ENCODE measurements around the gene PRSS33. TPM values are rescaled to one million over a fixed set of nuclear protein-coding genes. Genes with fewer than 3 reads are reported as not detected.

The PRSS33 gene
- total RNA-seq, 4 donors from 2014 or later, result not detected

DNA sequence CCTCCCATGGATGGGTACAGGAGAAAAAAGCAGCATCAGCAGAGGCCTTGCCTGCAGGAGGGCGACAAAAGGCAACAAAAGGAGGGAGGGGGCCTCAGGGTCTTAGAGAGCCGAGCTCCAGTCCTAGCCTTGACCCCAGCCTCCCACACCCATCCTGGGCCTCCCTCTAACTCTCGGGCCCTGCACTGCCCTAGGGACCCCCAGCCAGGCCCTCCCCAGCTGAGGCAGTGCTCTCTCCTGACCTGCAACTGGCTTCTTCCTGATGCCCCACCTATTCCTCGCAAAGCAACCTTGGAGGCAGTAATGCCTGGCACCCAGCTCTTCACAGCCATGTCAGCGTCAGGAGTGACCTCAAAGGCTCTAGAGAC lies 50.1 kb downstream of the PRSS33 start:
- H3K36me3 ChIP-seq, result no peaks in the 10 kb centered on the region
- WGBS, 2 donors (ENCODE audit: low coverage in 1 of 2), result 75% methylated on average over 5 of the region's 5 CpGs; no CpG with 5 or more reads in 1 of the 2 donors
- no peaks in the 10 kb centered on the region for H3K9me3 ChIP-seq
- in situ Hi-C loops (cut with MboI; ENCODE audit: low pct_ligation_motif_present in 1 of 4, low pct_unique_long_range_greater_than_20kb in 1 of 4, low sequenced_read_pairs in 3 of 4), result no loop called here
- H3K27me3 ChIP-seq, result peaks cover 16% of the 10 kb centered on the region
- DNase-seq, result no peak
- H3K4me1 ChIP-seq, result no peaks in the 10 kb centered on the region
- TF ChIP-seq EP300 (IDR thresholded peaks at IDR 0.05; ENCODE audit: low read depth) (no peak), POLR2A (IDR thresholded peaks at IDR 0.05) (no peak), POLR2AphosphoS5 (IDR thresholded peaks at IDR 0.05) (no peak)
- TF ChIP-seq, protein P1, sequence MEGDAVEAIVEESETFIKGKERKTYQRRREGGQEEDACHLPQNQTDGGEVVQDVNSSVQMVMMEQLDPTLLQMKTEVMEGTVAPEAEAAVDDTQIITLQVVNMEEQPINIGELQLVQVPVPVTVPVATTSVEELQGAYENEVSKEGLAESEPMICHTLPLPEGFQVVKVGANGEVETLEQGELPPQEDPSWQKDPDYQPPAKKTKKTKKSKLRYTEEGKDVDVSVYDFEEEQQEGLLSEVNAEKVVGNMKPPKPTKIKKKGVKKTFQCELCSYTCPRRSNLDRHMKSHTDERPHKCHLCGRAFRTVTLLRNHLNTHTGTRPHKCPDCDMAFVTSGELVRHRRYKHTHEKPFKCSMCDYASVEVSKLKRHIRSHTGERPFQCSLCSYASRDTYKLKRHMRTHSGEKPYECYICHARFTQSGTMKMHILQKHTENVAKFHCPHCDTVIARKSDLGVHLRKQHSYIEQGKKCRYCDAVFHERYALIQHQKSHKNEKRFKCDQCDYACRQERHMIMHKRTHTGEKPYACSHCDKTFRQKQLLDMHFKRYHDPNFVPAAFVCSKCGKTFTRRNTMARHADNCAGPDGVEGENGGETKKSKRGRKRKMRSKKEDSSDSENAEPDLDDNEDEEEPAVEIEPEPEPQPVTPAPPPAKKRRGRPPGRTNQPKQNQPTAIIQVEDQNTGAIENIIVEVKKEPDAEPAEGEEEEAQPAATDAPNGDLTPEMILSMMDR (IDR thresholded peaks at IDR 0.05), result no peak
- no peak overlapping the region for H3K27ac ChIP-seq
- no peak overlapping the region for H3K4me3 ChIP-seq
- intact Hi-C loops (cut with DNase I; ENCODE audit: low total_unique reads), result no loop called here

GRCh38 chr16:2736476-2737237 lies 50.7 kb downstream of the PRSS33 start:
- intact Hi-C loops (cut with DNase I; ENCODE audit: low total_unique reads), result no loop called here
- 90% methylated on average over 11 of the region's 11 CpGs; no CpG with 5 or more reads in 1 of the 2 donors for WGBS, 2 donors (ENCODE audit: low coverage in 1 of 2)
- Histone ChIP-seq H3K27ac (no peak overlapping the region), H3K36me3 (no peaks in the 10 kb centered on the region), H3K9me3 (no peaks in the 10 kb centered on the region), H3K4me3 (no peak overlapping the region), H3K27me3 (peaks cover 16% of the 10 kb centered on the region), H3K4me1 (no peaks in the 10 kb centered on the region)
- DNase-seq, result no peak
- in situ Hi-C loops (cut with MboI; ENCODE audit: low pct_ligation_motif_present in 1 of 4, low pct_unique_long_range_greater_than_20kb in 1 of 4, low sequenced_read_pairs in 3 of 4), result no loop called here
- TF ChIP-seq POLR2AphosphoS5 (IDR thresholded peaks at IDR 0.05), result no peak
- no peak for TF ChIP-seq EP300 (IDR thresholded peaks at IDR 0.05; ENCODE audit: low read depth)
- no peak for TF ChIP-seq POLR2A (IDR thresholded peaks at IDR 0.05)
- TF ChIP-seq, protein P1 (IDR thresholded peaks at IDR 0.05), result no peak

GRCh38 chr16:2734844-2735515 lies 52.4 kb downstream of the PRSS33 start:
- no peak overlapping the region for H3K27ac ChIP-seq

More at GRCh38 chr16:2734844-2735515, 52.4 kb downstream of the PRSS33 start:
- no peak for DNase-seq
- Histone ChIP-seq H3K27me3 (peaks cover 16% of the 10 kb centered on the region), H3K9me3 (no peaks in the 10 kb centered on the region), H3K4me1 (no peaks in the 10 kb centered on the region), H3K36me3 (no peaks in the 10 kb centered on the region), H3K4me3 (no peak overlapping the region)
- WGBS, 2 donors (ENCODE audit: low coverage in 1 of 2), result 84 to 96% methylated on average over 4 to 10 of the region's 10 CpGs
- in situ Hi-C loops (cut with MboI; ENCODE audit: low pct_ligation_motif_present in 1 of 4, low pct_unique_long_range_greater_than_20kb in 1 of 4, low sequenced_read_pairs in 3 of 4) (no loop called here), intact Hi-C loops (cut with DNase I; ENCODE audit: low total_unique reads) (no loop called here)
- TF ChIP-seq POLR2AphosphoS5 (IDR thresholded peaks at IDR 0.05), result no peak

Small RNA genes lying within 50 kb of the gene (small RNA-seq; reads per million reads assigned to genes)
- gene SNORA3C, result 0 reads per million in 4 donors

Other genes with a start within 250 kb of the PRSS33 start
- gene PDPK1, start 249.5 kb downstream of the PRSS33 start, total RNA-seq, result 10 to 100 TPM; 39.6 to 96.9 (median 69.5) TPM
- 100 to 1,000 TPM in 1 of 4 donors, 10 to 100 TPM in 3; 44.2 to 107 (median 60.3) TPM for gene KCTD5, start 105.0 kb downstream of the PRSS33 start, total RNA-seq
- gene PRSS27, start 67.3 kb downstream of the PRSS33 start, total RNA-seq, result 1 to 10 TPM in 1 of 4 donors, not detected in 3; 1.3 TPM
- gene SRRM2, start 34.9 kb downstream of the PRSS33 start, total RNA-seq, result 1,000 to 10,000 TPM in 2 of 4 donors, 100 to 1,000 TPM in 2; 545 to 3,500 (median 1,361) TPM
- 100 to 1,000 TPM; 133 to 433 (median 288) TPM for gene ELOB, start 10.3 kb downstream of the PRSS33 start, total RNA-seq
- gene PRSS41, start 10.9 kb upstream of the PRSS33 start, total RNA-seq, result not detected
- gene PRSS21, start 29.7 kb upstream of the PRSS33 start, total RNA-seq, result 1 to 10 TPM in 2 of 4 donors, not detected in 2; 1.6 to 1.9 TPM
- 10 to 100 TPM in 2 of 4 donors, 1 to 10 TPM in 1, not detected in 1; 5.2 to 28.3 (median 15.9) TPM for gene ZG16B, start 42.7 kb upstream of the PRSS33 start, total RNA-seq
- gene PRSS22, start 70.6 kb upstream of the PRSS33 start, total RNA-seq, result 10 to 100 TPM in 1 of 4 donors, 1 to 10 TPM in 1, not detected in 2; 2.5 to 11.2 TPM
- 10 to 100 TPM; 35.0 to 74.4 (median 50.9) TPM for gene FLYWCH2, start 95.7 kb upstream of the PRSS33 start, total RNA-seq
- 10 to 100 TPM; 29.1 to 59.1 (median 34.6) TPM for gene FLYWCH1, start 124.4 kb upstream of the PRSS33 start, total RNA-seq
- gene KREMEN2, start 176.7 kb upstream of the PRSS33 start, total RNA-seq, result 1 to 10 TPM in 2 of 4 donors, under 1 TPM in 1, not detected in 1; 0.79 to 3.2 (median 1.1) TPM
- gene PAQR4, start 181.8 kb upstream of the PRSS33 start, total RNA-seq, result 1 to 10 TPM in 3 of 4 donors, not detected in 1; 3.0 to 5.9 (median 4.4) TPM
- gene PKMYT1, start 192.9 kb upstream of the PRSS33 start, total RNA-seq, result 1 to 10 TPM in 2 of 4 donors, under 1 TPM in 1, not detected in 1; 0.55 to 3.6 (median 3.0) TPM
- 1 to 10 TPM in 1 of 4 donors, under 1 TPM in 1, not detected in 2; 0.55 to 1.1 TPM for gene CLDN9, start 225.4 kb upstream of the PRSS33 start, total RNA-seq
- not detected for gene CLDN6, start 230.6 kb upstream of the PRSS33 start, total RNA-seq
- gene TNFRSF12A, start 232.8 kb upstream of the PRSS33 start, total RNA-seq, result 10 to 100 TPM; 13.3 to 50.5 (median 19.9) TPM
- 10 to 100 TPM in 2 of 4 donors, 1 to 10 TPM in 2; 4.4 to 35.4 (median 17.5) TPM for gene HCFC1R1, start 236.4 kb upstream of the PRSS33 start, total RNA-seq
- gene THOC6, start 236.5 kb upstream of the PRSS33 start, total RNA-seq, result 10 to 100 TPM; 10.1 to 42.8 (median 17.6) TPM
- 100 to 1,000 TPM; 123 to 357 (median 167) TPM for gene BICDL2, start 249.4 kb upstream of the PRSS33 start, total RNA-seq